ENCODE data around the gene CYP24A1.

GRCh38 chr20:54103762-54104600 lies 69.8 kb downstream of the CYP24A1 start:
- TF ChIP-seq EZH2 (IDR thresholded peaks at IDR 0.05; ENCODE audit: insufficient read depth, poor library complexity, severe bottlenecking) (no peak), EZH2phosphoT487 (IDR thresholded peaks at IDR 0.05; ENCODE audit: insufficient read depth, low read depth) (no peak)
